ENCODE measurements around the gene RBFOX2.

RBFOX2 gene

DNA sequence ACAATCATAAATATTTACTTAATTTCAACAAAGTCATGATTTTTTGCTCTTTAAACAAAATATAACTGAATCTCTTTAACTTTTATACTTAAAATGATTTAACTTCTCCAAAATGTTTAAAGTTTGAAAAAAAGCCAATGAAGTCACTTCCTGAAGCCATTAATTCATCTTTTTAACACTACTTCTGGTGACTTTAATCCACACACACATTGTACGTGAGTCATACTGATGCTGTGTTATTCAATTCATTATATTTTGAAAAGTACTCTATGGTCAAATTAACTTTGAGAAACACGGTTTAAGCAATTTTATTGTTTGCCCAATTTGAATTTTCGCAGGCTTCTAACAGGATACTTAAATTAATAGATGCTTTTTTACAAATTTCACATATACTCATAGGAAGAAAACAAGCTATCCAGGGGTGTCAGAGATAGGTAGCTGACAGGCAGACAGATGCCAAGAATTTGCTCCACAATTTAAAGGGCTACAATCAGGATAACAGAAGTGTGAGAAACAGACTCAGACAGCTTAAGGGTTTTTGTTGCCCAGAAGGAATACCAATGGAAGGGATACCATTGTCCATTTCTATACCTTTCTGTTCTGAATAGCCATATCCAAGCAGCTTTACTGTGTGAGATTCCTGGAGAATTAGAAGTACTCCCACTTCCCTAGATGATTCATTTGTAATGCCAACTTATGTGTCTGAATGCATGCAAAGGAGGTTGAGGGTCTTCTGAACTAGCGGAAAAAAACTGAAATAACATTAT is 118.4 kb downstream of the RBFOX2 start:
- H3K4me1 Mint-ChIP-seq: peaks cover 3% of the 10 kb centered on the region
- no peaks in the 10 kb centered on the region for H3K9me3 Mint-ChIP-seq
- peaks cover 22% of the 10 kb centered on the region for H3K27me3 Mint-ChIP-seq
- H3K27ac Mint-ChIP-seq (ENCODE audit: low read depth): no peak overlapping the region
- H3K4me3 Mint-ChIP-seq: no peak overlapping the region
- no peak for DNase-seq (ENCODE audit: low spot score in 2 of 2)
- peaks cover 3% of the 10 kb centered on the region for H3K36me3 Mint-ChIP-seq (ENCODE audit: insufficient read depth)
- ATAC-seq (replicated peaks; ENCODE audit: extremely low read depth, poor library complexity, severe bottlenecking): no peak

DNA sequence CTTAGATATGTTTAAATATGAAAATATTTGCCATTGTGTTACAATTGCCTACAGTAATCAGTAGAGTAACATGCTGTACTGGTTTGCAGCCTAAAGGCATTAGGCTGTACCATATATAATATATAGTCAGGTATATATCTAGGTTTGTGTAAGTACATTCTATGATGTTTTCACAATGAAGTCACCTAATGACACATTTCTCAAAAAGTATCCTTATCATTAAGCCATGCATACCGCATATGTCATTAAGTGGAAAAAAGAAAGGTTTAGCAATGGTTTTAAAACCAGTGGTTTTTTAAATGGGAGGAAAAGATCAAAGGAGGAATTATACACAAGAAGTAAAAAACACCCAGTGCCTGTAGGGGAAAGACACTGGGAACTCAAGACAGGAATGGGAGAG is 122.7 kb downstream of the RBFOX2 start:
- H3K9me3 Mint-ChIP-seq: no peaks in the 10 kb centered on the region
- peaks cover 4% of the 10 kb centered on the region for H3K4me1 Mint-ChIP-seq
- H3K4me3 Mint-ChIP-seq: no peak overlapping the region

DNA sequence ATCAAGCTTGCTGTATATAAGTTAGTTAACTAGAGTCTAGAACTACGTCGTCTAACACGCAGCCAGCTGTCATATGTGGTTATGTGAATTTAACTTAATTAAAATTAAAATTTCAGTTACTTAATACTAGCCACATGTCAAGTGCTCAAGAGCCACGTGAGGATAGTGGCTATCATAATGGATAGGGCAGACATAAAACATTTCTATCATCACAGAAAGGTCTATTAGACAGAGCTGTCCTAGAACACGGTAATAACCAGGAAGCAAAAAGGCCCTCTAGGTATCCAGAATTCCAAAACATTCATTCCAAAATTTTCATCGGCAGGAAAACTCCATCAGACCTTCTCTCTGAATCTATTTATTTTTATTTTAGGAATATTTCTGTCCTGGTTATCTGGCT is 123.9 kb downstream of the RBFOX2 start:
- no peaks in the 10 kb centered on the region for H3K36me3 Mint-ChIP-seq (ENCODE audit: insufficient read depth)

More for the DNA sequence above, 122.7 kb downstream of the RBFOX2 start:
- Mint-ChIP-seq H3K27ac (ENCODE audit: low read depth) (no peak overlapping the region), H3K27me3 (peaks cover 28% of the 10 kb centered on the region), H3K36me3 (ENCODE audit: insufficient read depth) (no peaks in the 10 kb centered on the region)
- ATAC-seq (replicated peaks; ENCODE audit: extremely low read depth, poor library complexity, severe bottlenecking): no peak
- DNase-seq (ENCODE audit: low spot score in 2 of 2): no peak

DNA sequence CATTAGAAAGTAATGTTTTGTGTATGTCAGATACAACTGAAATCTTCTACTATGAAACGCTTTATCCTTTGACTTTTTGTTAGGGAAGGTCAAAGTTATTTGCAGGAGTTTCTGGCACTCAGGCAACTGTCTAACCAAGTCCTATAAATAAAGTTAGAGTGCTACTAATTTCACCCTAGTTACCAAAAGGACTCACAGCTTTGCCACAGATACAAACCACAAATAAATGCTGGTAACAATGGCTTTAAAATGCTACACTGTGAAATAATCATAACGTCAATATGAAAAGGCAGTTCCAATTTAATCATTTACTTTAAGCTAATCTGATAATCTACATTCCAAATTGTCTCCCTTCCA is 124.3 kb downstream of the RBFOX2 start:
- ATAC-seq (replicated peaks; ENCODE audit: extremely low read depth, poor library complexity, severe bottlenecking): no peak

More for the DNA sequence above, 123.9 kb downstream of the RBFOX2 start:
- DNase-seq (ENCODE audit: low spot score in 2 of 2) (no peak), ATAC-seq (replicated peaks; ENCODE audit: extremely low read depth, poor library complexity, severe bottlenecking) (no peak)
- Mint-ChIP-seq H3K27ac (ENCODE audit: low read depth) (no peak overlapping the region), H3K4me1 (peaks cover 6% of the 10 kb centered on the region), H3K4me3 (no peak overlapping the region), H3K27me3 (peaks cover 28% of the 10 kb centered on the region), H3K9me3 (no peaks in the 10 kb centered on the region)

DNA sequence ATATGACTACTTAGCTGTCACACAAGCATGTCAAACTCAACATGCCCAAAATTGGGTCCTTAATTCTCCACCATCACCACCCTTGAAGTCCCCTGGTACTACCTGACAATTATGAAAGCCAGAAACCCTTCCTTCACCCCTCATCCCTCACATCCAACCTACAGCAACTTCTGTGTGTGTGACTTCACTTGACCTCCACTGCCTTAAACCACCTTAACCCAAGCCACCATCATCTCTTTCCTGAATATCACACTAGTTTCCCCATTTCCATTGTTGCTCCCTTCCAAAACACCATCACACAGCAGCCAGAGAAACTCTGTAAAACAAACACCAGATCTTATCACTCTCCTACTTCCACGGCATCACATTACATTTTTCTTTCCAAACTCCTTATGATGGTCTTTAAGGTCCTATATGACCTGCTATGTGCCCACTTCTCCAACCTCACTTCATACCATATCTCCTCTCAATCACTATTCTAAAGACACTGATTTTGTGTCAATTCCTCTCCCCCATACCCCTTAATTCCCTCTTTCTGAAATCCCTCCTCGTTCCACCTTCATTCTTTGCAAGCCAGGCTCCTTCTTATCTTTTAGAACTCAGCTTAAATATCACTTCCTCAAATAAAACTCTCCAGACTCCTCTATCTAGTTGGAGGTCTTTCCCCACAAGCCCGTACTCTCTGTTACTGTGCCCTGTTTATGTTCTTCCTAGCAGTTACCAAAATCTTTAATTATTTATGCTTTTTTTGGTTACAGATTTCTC is 124.9 kb downstream of the RBFOX2 start:
- no peaks in the 10 kb centered on the region for H3K9me3 Mint-ChIP-seq
- no peaks in the 10 kb centered on the region for H3K36me3 Mint-ChIP-seq (ENCODE audit: insufficient read depth)
- H3K27me3 Mint-ChIP-seq: peaks cover 28% of the 10 kb centered on the region
- peaks cover 6% of the 10 kb centered on the region for H3K4me1 Mint-ChIP-seq
- H3K27ac Mint-ChIP-seq (ENCODE audit: low read depth): no peak overlapping the region
- DNase-seq (ENCODE audit: low spot score in 2 of 2) (no peak), ATAC-seq (replicated peaks; ENCODE audit: extremely low read depth, poor library complexity, severe bottlenecking) (no peak)
- no peak overlapping the region for H3K4me3 Mint-ChIP-seq

More for the DNA sequence above, 124.3 kb downstream of the RBFOX2 start:
- no peak overlapping the region for H3K4me3 Mint-ChIP-seq
- peaks cover 6% of the 10 kb centered on the region for H3K4me1 Mint-ChIP-seq
- H3K36me3 Mint-ChIP-seq (ENCODE audit: insufficient read depth): no peaks in the 10 kb centered on the region
- H3K27ac Mint-ChIP-seq (ENCODE audit: low read depth): no peak overlapping the region
- H3K27me3 Mint-ChIP-seq: peaks cover 28% of the 10 kb centered on the region
- H3K9me3 Mint-ChIP-seq: no peaks in the 10 kb centered on the region
- no peak for DNase-seq (ENCODE audit: low spot score in 2 of 2)

DNA sequence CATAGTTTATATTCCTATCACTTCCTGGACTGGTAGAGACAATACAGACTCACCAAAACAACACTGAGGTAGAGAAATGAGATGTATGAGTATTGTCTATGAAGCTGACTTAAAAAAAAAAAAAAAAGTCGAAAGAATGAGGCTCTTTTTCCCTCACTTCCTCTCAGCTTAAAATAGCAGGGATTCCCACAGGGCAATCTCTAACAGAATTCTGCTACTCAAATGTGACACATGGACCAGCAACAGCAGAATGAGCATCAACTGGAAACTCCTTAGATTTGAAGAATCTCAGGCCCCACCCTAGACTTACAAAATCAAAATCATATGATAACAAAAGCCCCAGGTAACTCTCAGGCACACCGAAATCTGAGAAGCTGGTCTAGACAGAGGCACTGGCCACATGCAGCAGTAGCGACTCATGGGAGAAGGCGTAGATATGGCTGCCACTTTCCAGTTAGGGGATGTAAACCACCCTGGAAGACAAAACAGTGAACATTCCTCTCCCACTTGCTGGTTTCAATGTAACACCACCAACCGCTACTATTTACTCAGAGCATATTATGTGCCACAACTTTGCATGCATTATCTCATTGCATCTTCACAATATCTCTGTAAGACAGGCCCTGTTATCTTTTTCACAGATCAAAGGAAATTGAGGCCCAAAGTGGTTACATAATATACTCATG is 128.0 kb downstream of the RBFOX2 start:
- H3K27ac Mint-ChIP-seq (ENCODE audit: low read depth): no peak overlapping the region
- DNase-seq (ENCODE audit: low spot score in 2 of 2) (no peak), ATAC-seq (replicated peaks; ENCODE audit: extremely low read depth, poor library complexity, severe bottlenecking) (peak; percentile 73)
- H3K4me3 Mint-ChIP-seq: no peak overlapping the region
- H3K9me3 Mint-ChIP-seq: no peaks in the 10 kb centered on the region
- no peaks in the 10 kb centered on the region for H3K36me3 Mint-ChIP-seq (ENCODE audit: insufficient read depth)
- peaks cover 47% of the 10 kb centered on the region for H3K27me3 Mint-ChIP-seq
- H3K4me1 Mint-ChIP-seq: peaks cover 6% of the 10 kb centered on the region

DNA sequence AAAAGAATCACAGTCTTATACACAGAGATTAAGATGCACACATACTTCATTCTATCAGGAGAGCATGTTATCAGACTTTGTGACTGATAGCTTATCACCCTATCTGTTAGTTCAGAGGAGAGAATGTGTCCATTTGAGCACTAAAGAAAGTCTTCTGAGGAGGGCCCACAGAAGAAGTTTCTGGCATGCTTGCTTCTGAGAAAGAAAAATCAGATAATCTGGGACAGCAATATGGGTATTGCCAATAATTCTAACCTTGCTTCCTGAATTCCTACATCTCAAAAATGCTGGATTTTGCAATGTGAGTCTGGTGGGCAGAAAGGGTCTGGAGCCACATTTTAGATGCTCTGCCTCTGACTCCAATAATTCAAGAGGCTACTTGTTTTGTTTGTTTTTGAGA is 128.9 kb downstream of the RBFOX2 start:
- Mint-ChIP-seq H3K27ac (ENCODE audit: low read depth) (no peak overlapping the region), H3K36me3 (ENCODE audit: insufficient read depth) (no peaks in the 10 kb centered on the region), H3K4me3 (no peak overlapping the region), H3K27me3 (peaks cover 56% of the 10 kb centered on the region), H3K9me3 (no peaks in the 10 kb centered on the region), H3K4me1 (peaks cover 12% of the 10 kb centered on the region)
- ATAC-seq (replicated peaks; ENCODE audit: extremely low read depth, poor library complexity, severe bottlenecking) (no peak), DNase-seq (ENCODE audit: low spot score in 2 of 2) (no peak)

DNA sequence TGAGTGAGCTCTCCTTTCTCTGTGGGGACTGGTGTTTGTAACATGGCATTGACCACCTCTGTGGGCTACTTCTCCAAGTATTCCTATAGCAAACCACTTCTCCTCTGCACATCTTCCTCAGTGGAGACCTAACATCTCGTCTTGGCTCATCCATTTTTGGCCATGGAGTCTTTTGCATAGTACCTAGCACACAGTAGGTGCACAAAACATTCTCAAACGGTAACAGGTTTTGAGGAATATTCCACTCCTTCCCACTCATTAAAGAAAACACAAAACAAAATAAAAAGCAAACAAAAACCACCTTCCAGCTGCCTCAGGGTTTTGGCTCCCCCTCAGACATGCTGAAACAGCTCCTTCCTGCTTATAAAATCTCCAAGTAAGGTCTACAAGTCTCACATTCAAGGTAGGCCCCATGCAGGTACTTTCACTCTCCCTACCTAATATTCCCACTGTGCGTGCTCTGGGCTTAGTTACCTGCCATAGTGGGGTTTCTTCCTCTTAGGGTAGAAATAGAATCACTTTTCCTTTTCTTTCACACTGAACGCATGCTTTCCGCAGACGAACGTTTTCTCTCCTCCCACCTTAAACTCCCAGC is 132.4 kb downstream of the RBFOX2 start:
- no peak overlapping the region for H3K4me3 Mint-ChIP-seq
- DNase-seq (ENCODE audit: low spot score in 2 of 2) (no peak), ATAC-seq (replicated peaks; ENCODE audit: extremely low read depth, poor library complexity, severe bottlenecking) (no peak)
- H3K27me3 Mint-ChIP-seq: peaks cover 51% of the 10 kb centered on the region
- peaks cover 10% of the 10 kb centered on the region for H3K4me1 Mint-ChIP-seq
- no peaks in the 10 kb centered on the region for H3K9me3 Mint-ChIP-seq
- no peaks in the 10 kb centered on the region for H3K36me3 Mint-ChIP-seq (ENCODE audit: insufficient read depth)
- no peak overlapping the region for H3K27ac Mint-ChIP-seq (ENCODE audit: low read depth)

DNA sequence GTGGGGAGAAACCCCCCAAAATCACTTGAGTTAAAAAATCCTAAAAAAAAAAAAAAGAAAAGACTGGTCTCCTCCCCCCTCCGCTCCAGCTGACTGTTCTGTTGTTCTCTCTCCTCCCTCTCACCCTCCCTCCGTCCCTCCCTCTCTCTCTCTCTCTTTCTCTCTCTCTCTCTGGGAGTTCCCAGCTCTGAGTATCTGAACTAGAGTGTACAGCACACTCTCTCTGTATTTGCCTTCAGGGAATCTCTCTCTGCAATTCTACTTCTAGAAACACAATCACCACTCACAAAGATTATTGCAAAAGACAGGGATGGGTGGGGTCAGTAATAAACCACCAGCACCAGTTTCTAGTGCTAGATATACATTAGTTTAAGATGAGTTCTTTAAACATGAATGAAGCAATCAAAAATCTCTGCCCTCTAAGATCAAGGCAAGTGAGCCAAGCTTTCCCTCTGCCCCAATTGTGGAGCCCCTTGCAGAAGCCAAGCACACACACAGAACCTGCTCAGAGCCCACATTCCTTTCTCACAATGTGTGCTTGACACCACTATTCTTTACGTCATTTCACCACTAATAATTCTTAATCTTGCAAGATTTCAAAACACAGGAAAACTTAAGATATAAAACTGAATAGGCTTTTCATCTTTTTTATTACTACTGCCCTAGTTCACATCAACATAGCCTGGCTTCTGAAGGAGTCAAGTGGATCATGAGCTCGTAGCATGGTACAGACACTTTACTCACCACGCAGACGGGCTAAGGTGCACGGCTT is 133.5 kb downstream of the RBFOX2 start:
- peaks cover 6% of the 10 kb centered on the region for H3K4me1 Mint-ChIP-seq
- no peak for DNase-seq (ENCODE audit: low spot score in 2 of 2)
- peak; percentile 54 for ATAC-seq (replicated peaks; ENCODE audit: extremely low read depth, poor library complexity, severe bottlenecking)
- peak overlapping the region; percentile 23 for H3K27ac Mint-ChIP-seq (ENCODE audit: low read depth)
- H3K9me3 Mint-ChIP-seq: no peaks in the 10 kb centered on the region
- H3K36me3 Mint-ChIP-seq (ENCODE audit: insufficient read depth): no peaks in the 10 kb centered on the region
- peaks cover 51% of the 10 kb centered on the region for H3K27me3 Mint-ChIP-seq
- H3K4me3 Mint-ChIP-seq: peak overlapping the region; percentile 35

DNA sequence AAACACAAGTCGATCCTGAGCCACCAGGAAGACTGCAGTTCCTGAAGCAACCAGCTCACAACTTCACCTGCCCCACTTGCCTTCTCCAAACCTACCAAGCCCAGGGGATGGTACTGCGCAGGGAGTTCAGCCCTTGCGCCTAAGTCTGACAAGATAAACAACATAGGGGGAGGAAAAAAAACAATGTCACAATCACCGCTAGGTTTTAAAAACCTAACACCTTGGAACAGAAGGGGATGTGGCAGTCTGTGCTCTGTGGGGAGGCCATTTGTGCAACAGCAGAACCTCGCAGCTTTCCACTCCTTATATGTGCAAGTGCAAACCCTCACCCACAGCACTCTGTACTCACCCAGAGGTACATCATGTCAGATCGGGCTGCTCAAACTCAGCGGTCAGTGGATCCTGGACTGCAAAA is 134.2 kb downstream of the RBFOX2 start:
- DNase-seq (ENCODE audit: low spot score in 2 of 2) (no peak), ATAC-seq (replicated peaks; ENCODE audit: extremely low read depth, poor library complexity, severe bottlenecking) (peak; percentile 86)
- Mint-ChIP-seq H3K4me1 (peaks cover 6% of the 10 kb centered on the region), H3K9me3 (no peaks in the 10 kb centered on the region), H3K4me3 (peak overlapping the region; percentile 35), H3K36me3 (ENCODE audit: insufficient read depth) (no peaks in the 10 kb centered on the region), H3K27ac (ENCODE audit: low read depth) (peak overlapping the region; percentile 23), H3K27me3 (peaks cover 51% of the 10 kb centered on the region)

DNA sequence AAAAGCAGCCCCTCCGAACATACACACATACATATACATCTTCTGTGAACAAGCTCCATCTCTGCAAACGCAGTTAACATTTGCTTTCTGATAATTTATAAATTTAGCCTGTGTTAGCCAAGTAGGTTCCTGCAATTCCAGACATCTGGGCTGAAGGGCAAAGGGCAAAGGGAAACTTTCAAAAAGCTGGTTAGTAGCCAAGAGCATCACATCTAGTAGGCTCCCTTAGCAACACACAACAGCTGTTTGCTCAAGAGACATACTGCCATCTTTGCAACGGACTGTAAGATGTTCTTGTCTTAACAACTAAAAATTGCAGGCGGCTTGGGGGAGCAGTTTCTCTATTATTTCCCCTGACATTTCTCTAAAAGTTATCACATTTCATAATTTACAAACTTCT is 134.9 kb downstream of the RBFOX2 start:
- no peak overlapping the region for H3K27ac Mint-ChIP-seq (ENCODE audit: low read depth)
- peaks cover 51% of the 10 kb centered on the region for H3K27me3 Mint-ChIP-seq

DNA sequence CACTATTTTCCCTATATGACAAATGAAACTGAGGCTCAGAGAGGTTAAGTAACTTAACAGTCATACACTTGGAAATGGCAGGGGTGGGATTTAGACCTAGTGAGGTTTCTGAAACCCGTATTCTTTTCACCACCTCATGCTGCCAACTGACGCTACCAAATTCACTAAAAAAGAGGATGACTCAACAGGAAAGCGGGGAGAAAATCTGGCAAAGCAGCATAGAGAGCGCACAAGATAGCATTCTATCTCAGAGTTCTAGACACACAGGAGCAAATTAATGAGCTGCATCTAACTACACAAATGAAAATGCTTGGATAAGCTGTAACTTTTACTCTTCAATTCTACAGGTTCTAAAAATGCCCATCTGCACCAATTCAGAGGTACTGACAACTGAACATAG is 136.4 kb downstream of the RBFOX2 start:
- no peak overlapping the region for H3K4me3 Mint-ChIP-seq
- H3K27ac Mint-ChIP-seq (ENCODE audit: low read depth): no peak overlapping the region
- ATAC-seq (replicated peaks; ENCODE audit: extremely low read depth, poor library complexity, severe bottlenecking) (no peak), DNase-seq (ENCODE audit: low spot score in 2 of 2) (no peak)
- no peaks in the 10 kb centered on the region for H3K36me3 Mint-ChIP-seq (ENCODE audit: insufficient read depth)
- peaks cover 6% of the 10 kb centered on the region for H3K4me1 Mint-ChIP-seq
- no peaks in the 10 kb centered on the region for H3K9me3 Mint-ChIP-seq
- peaks cover 49% of the 10 kb centered on the region for H3K27me3 Mint-ChIP-seq

More for the DNA sequence above, 134.9 kb downstream of the RBFOX2 start:
- Mint-ChIP-seq H3K4me1 (peaks cover 6% of the 10 kb centered on the region), H3K36me3 (ENCODE audit: insufficient read depth) (no peaks in the 10 kb centered on the region), H3K9me3 (no peaks in the 10 kb centered on the region), H3K4me3 (no peak overlapping the region)
- ATAC-seq (replicated peaks; ENCODE audit: extremely low read depth, poor library complexity, severe bottlenecking): no peak
- DNase-seq (ENCODE audit: low spot score in 2 of 2): no peak

Measured in central memory CD8-positive, alpha-beta T cell (primary cell).